ENCODE measurements around the gene HMX1. TPM values are rescaled to one million over a fixed set of nuclear protein-coding genes. Genes with fewer than 3 reads are reported as not detected.

The HMX1 gene
- total RNA-seq, 1 experiment from 2014 or later, result not detected

DNA sequence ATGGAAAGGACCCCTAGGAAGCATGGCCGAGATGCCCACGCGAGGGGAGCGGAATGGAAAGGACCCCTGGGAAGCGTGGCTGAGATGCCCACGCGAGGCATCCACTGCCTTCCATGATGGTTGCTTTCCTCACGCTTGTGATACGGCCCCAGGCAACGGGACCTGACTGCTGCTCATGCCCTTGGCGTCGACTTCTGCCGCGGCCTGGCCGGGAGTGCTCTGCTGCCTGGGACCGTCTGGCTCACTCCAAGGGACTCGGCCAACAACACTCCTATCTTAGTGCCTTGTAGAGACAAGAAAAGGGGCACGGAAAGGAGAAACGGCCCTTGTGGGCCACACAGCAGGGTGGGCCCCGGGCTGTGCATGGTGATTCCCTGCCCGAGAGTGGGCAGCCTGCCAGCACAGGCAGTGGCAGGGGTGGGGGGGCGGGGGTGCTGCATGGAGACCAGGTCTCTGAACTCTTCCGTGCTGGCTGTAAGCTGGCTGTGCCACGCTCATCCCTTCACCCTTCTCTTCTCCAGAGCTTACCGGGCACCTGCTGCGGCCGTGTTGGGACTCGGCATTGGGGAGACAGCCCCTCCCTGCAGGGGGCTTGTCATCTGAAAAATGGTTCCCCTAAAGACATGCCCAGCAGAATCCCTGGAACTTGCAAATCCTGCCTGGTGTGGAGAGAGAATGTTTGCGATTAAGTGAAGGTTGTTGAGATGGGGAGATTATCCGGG is 38.6 kb upstream of the HMX1 start:
- Histone ChIP-seq H3K4me3 (ENCODE audit: low read length) (no peak overlapping the region), H3K36me3 (ENCODE audit: low read depth, low read length) (no peaks in the 10 kb centered on the region), H3K4me1 (ENCODE audit: insufficient read depth, low read length) (no peaks in the 10 kb centered on the region), H3K79me2 (ENCODE audit: low read length) (no peaks in the 10 kb centered on the region), H4K20me1 (ENCODE audit: low read length) (no peaks in the 10 kb centered on the region), H2AFZ (ENCODE audit: low read length) (no peak overlapping the region), H3K9me3 (ENCODE audit: low read length) (no peaks in the 10 kb centered on the region), H3K27ac (ENCODE audit: low read length) (no peak overlapping the region), H3K27me3 (ENCODE audit: low read length) (peaks cover 31% of the 10 kb centered on the region), H3K4me2 (ENCODE audit: low read length) (no peak overlapping the region), H3K9ac (ENCODE audit: low read length) (no peak overlapping the region), H3K9me2 (replicated peaks; ENCODE audit: low read length) (no peaks in the 10 kb centered on the region), H3F3A (ENCODE audit: low read length, unreplicated experiment) (no peaks in the 10 kb centered on the region)
- ChIA-PET CTCF (no interaction called here), POLR2A (ENCODE audit: unreplicated experiment) (no interaction called here)
- DNase-seq (no peak), ATAC-seq (no peak)
- BruUV-seq (replicated peaks), result no TSS peak
- intact Hi-C loops (cut with micrococcal nuclease), result no loop called here
- no peak for TF ChIP-seq EZH2phosphoT487 (IDR thresholded peaks at IDR 0.05; ENCODE audit: borderline replicate concordance, low read length)
- TF ChIP-seq CTCF (conservative IDR thresholded peaks at IDR 0.05; ENCODE audit: low read depth, low read length), result no peak
- no peak for TF ChIP-seq EZH2 (IDR thresholded peaks at IDR 0.05; ENCODE audit: low read length, unreplicated experiment)

DNA sequence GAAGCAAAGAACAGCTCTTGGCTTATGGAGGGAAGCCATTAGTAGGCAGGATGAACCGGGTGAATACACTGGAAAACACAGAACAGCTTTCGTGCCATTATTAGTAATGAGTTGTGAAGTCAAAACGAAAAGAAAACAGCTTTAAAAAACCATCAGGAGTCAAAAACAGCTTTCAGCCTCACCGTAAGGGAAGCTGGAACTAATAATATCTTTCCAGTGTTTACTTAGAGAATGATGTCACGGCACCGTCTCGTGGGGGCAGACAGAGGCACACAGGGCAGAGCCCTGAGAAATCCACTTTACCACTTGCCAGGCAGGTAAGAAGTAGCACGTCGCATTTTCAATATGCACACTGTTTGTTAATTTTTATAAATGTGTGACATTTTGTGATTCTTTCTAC is 37.9 kb upstream of the HMX1 start:
- Histone ChIP-seq H3K4me2 (ENCODE audit: low read length) (no peak overlapping the region), H3K9me3 (ENCODE audit: low read length) (no peaks in the 10 kb centered on the region), H3K9ac (ENCODE audit: low read length) (no peak overlapping the region), H3K27me3 (ENCODE audit: low read length) (peaks cover 38% of the 10 kb centered on the region), H3K79me2 (ENCODE audit: low read length) (no peaks in the 10 kb centered on the region), H3F3A (ENCODE audit: low read length, unreplicated experiment) (no peaks in the 10 kb centered on the region), H2AFZ (ENCODE audit: low read length) (no peak overlapping the region), H3K4me1 (ENCODE audit: insufficient read depth, low read length) (no peaks in the 10 kb centered on the region), H3K36me3 (ENCODE audit: low read depth, low read length) (no peaks in the 10 kb centered on the region), H4K20me1 (ENCODE audit: low read length) (no peaks in the 10 kb centered on the region), H3K27ac (ENCODE audit: low read length) (no peak overlapping the region), H3K4me3 (ENCODE audit: low read length) (no peak overlapping the region), H3K9me2 (replicated peaks; ENCODE audit: low read length) (no peaks in the 10 kb centered on the region)
- DNase-seq, result no peak
- ChIA-PET POLR2A (ENCODE audit: unreplicated experiment) (no interaction called here), CTCF (no interaction called here)
- no peak for ATAC-seq
- TF ChIP-seq CTCF (conservative IDR thresholded peaks at IDR 0.05; ENCODE audit: low read depth, low read length) (no peak), EZH2 (IDR thresholded peaks at IDR 0.05; ENCODE audit: low read length, unreplicated experiment) (no peak), EZH2phosphoT487 (IDR thresholded peaks at IDR 0.05; ENCODE audit: borderline replicate concordance, low read length) (no peak)
- no TSS peak for BruUV-seq (replicated peaks)
- intact Hi-C loops (cut with micrococcal nuclease), result no loop called here

GRCh38 chr4:8908206-8908893 is 36.7 kb upstream of the HMX1 start:
- no peaks in the 10 kb centered on the region for H3K36me3 ChIP-seq (ENCODE audit: low read depth, low read length)
- intact Hi-C loops (cut with micrococcal nuclease), result no loop called here
- no peaks in the 10 kb centered on the region for H3K9me3 ChIP-seq (ENCODE audit: low read length)
- no peak for ATAC-seq
- POLR2A ChIA-PET (ENCODE audit: unreplicated experiment), result no interaction called here
- TF ChIP-seq CTCF (conservative IDR thresholded peaks at IDR 0.05; ENCODE audit: low read depth, low read length) (no peak), EZH2phosphoT487 (IDR thresholded peaks at IDR 0.05; ENCODE audit: borderline replicate concordance, low read length) (no peak)
- H3K4me2 ChIP-seq (ENCODE audit: low read length), result no peak overlapping the region
- no peaks in the 10 kb centered on the region for H3K4me1 ChIP-seq (ENCODE audit: insufficient read depth, low read length)
- H3K27me3 ChIP-seq (ENCODE audit: low read length), result peaks cover 39% of the 10 kb centered on the region
- H3K9ac ChIP-seq (ENCODE audit: low read length), result no peak overlapping the region
- H3K27ac ChIP-seq (ENCODE audit: low read length), result no peak overlapping the region
- H2AFZ ChIP-seq (ENCODE audit: low read length), result no peak overlapping the region
- no TSS peak for BruUV-seq (replicated peaks)
- DNase-seq, result no peak
- H4K20me1 ChIP-seq (ENCODE audit: low read length), result no peaks in the 10 kb centered on the region
- H3K4me3 ChIP-seq (ENCODE audit: low read length), result no peak overlapping the region
- H3K9me2 ChIP-seq (replicated peaks; ENCODE audit: low read length), result no peaks in the 10 kb centered on the region
- H3F3A ChIP-seq (ENCODE audit: low read length, unreplicated experiment), result no peaks in the 10 kb centered on the region
- CTCF ChIA-PET, result no interaction called here
- H3K79me2 ChIP-seq (ENCODE audit: low read length), result no peaks in the 10 kb centered on the region
